ENCODE measurements around the gene ACOT7. TPM values are rescaled to one million over a fixed set of nuclear protein-coding genes. Genes with fewer than 3 reads are reported as not detected.
"Not testable (repeated sequence)": the region's sequence is repeated elsewhere in the genome, so short reads cannot be mapped to it uniquely, and the experiment has no call there.

Gene ACOT7
- total RNA-seq, 4 donors from 2014 or later: 5.6 to 55.0 (median 31.0) TPM

GRCh38 chr1:6220236-6220635 lies 173.3 kb downstream of the ACOT7 start:
- WGBS, 2 donors (ENCODE audit: low coverage in 1 of 2): 94% methylated on average over 8 of the region's 8 CpGs; no CpG with 5 or more reads in 1 of the 2 donors
- in situ Hi-C loops (cut with MboI; ENCODE audit: low pct_ligation_motif_present in 1 of 4, low pct_unique_long_range_greater_than_20kb in 1 of 4, low sequenced_read_pairs in 3 of 4): no loop called here
- peaks cover 0 to 5% (median 0%) of the 10 kb centered on the region in 4 donors for H3K4me1 ChIP-seq

GRCh38 chr1:6219641-6220040 lies 173.9 kb downstream of the ACOT7 start:
- in situ Hi-C loops (cut with MboI; ENCODE audit: low pct_ligation_motif_present in 1 of 4, low pct_unique_long_range_greater_than_20kb in 1 of 4, low sequenced_read_pairs in 3 of 4); H3K4me1 ChIP-seq; H3K4me3 ChIP-seq; DNase-seq; intact Hi-C loops (cut with DNase I; ENCODE audit: low total_unique reads); H3K27me3 ChIP-seq; H3K27ac ChIP-seq; H3K9me3 ChIP-seq: not testable (repeated sequence)
- 73 to 90% methylated on average over 5 to 11 of the region's 11 CpGs for WGBS, 2 donors (ENCODE audit: low coverage in 1 of 2)
- H3K36me3 ChIP-seq: peaks cover 0 to 12% (median 6%) of the 10 kb centered on the region in 4 donors

More at GRCh38 chr1:6220236-6220635, 173.3 kb downstream of the ACOT7 start:
- Histone ChIP-seq H3K27me3 (no peaks in the 10 kb centered on the region), H3K4me3 (no peak overlapping the region), H3K36me3 (peaks cover 0 to 18% (median 8%) of the 10 kb centered on the region in 4 donors), H3K9me3 (no peaks in the 10 kb centered on the region), H3K27ac (no peak overlapping the region)
- no peak for DNase-seq
- intact Hi-C loops (cut with DNase I; ENCODE audit: low total_unique reads): no loop called here
- TF ChIP-seq POLR2AphosphoS5 (IDR thresholded peaks at IDR 0.05) (no peak), EP300 (IDR thresholded peaks at IDR 0.05; ENCODE audit: low read depth) (no peak), POLR2A (IDR thresholded peaks at IDR 0.05) (no peak), CTCF (IDR thresholded peaks at IDR 0.05) (no peak)

- in situ Hi-C loops (cut with MboI; ENCODE audit: low pct_ligation_motif_present in 1 of 4, low pct_unique_long_range_greater_than_20kb in 1 of 4, low sequenced_read_pairs in 3 of 4): no loop called here
- intact Hi-C loops (cut with DNase I; ENCODE audit: low total_unique reads): no loop called here
- TF ChIP-seq EP300 (IDR thresholded peaks at IDR 0.05; ENCODE audit: low read depth): no peak
- WGBS, 2 donors (ENCODE audit: low coverage in 1 of 2): 67 to 87% methylated on average over 1 to 15 of the region's 16 CpGs
- H3K27ac ChIP-seq: no peak overlapping the region
- no peaks in the 10 kb centered on the region for H3K27me3 ChIP-seq
- no peak for DNase-seq
- H3K4me3 ChIP-seq: no peak overlapping the region
- H3K9me3 ChIP-seq: no peaks in the 10 kb centered on the region
- peaks cover 0 to 1% (median under 1%) of the 10 kb centered on the region in 4 donors for H3K36me3 ChIP-seq
- peaks cover 0 to 5% (median 0%) of the 10 kb centered on the region in 4 donors for H3K4me1 ChIP-seq
Measured at GRCh38 chr1:6218375-6219164, 175.0 kb downstream of the ACOT7 start.

Small RNA genes within 50 kb of the gene (small RNA-seq; reads per million reads assigned to genes)
- gene MIR4252: 0 reads per million in 4 donors

Other genes with a start within 250 kb of the ACOT7 start
- 1 to 10 TPM in 2 of 4 donors, under 1 TPM in 2; 0.14 to 1.6 (median 1.2) TPM for gene CHD5, start 213.4 kb downstream of the ACOT7 start, total RNA-seq
- gene RPL22, start 194.2 kb downstream of the ACOT7 start, total RNA-seq: 100 to 1,000 TPM in 3 of 4 donors, 10 to 100 TPM in 1; 56.5 to 170 (median 106) TPM
- 1,000 to 10,000 TPM in 1 of 4 donors, 100 to 1,000 TPM in 2, 10 to 100 TPM in 1; 82.6 to 1,341 (median 190) TPM for gene RNF207, start 187.6 kb downstream of the ACOT7 start, total RNA-seq
- 10 to 100 TPM; 21.3 to 84.1 (median 61.8) TPM for gene ICMT, start 157.8 kb downstream of the ACOT7 start, total RNA-seq
- not detected for gene HES3, start 149.6 kb downstream of the ACOT7 start, total RNA-seq
- gene GPR153, start 132.7 kb downstream of the ACOT7 start, total RNA-seq: 10 to 100 TPM; 15.6 to 38.2 (median 27.8) TPM
- gene HES2, start 26.2 kb upstream of the ACOT7 start, total RNA-seq: 10 to 100 TPM; 10.5 to 38.8 (median 25.4) TPM
- gene ESPN, start 31.0 kb upstream of the ACOT7 start, total RNA-seq: 100 to 1,000 TPM in 3 of 4 donors, 10 to 100 TPM in 1; 40.2 to 368 (median 157) TPM
- 10 to 100 TPM; 38.9 to 55.3 (median 45.0) TPM for gene TNFRSF25, start 72.4 kb upstream of the ACOT7 start, total RNA-seq
- 10 to 100 TPM; 17.9 to 42.7 (median 37.1) TPM for gene PLEKHG5, start 97.9 kb upstream of the ACOT7 start, total RNA-seq
- gene NOL9, start 160.7 kb upstream of the ACOT7 start, total RNA-seq: 10 to 100 TPM in 2 of 4 donors, 1 to 10 TPM in 2; 8.0 to 30.0 (median 13.8) TPM
- under 1 TPM in 1 of 4 donors, not detected in 3; 0.48 TPM for gene TAS1R1, start 161.5 kb upstream of the ACOT7 start, total RNA-seq
- 10 to 100 TPM; 18.3 to 37.7 (median 30.5) TPM for gene ZBTB48, start 186.2 kb upstream of the ACOT7 start, total RNA-seq
- gene KLHL21, start 209.1 kb upstream of the ACOT7 start, total RNA-seq: 10 to 100 TPM; 23.6 to 67.7 (median 36.1) TPM
- gene PHF13, start 220.0 kb upstream of the ACOT7 start, total RNA-seq: 10 to 100 TPM in 2 of 4 donors, 1 to 10 TPM in 2; 8.7 to 17.3 (median 10.3) TPM
- gene THAP3, start 231.1 kb upstream of the ACOT7 start, total RNA-seq: 10 to 100 TPM in 2 of 4 donors, 1 to 10 TPM in 2; 7.5 to 21.0 (median 13.2) TPM

Measured in transverse colon (tissue), 4 donors.